Erythroblast (primary cell): Measurements from ENCODE around the gene MYO1C.
"Not testable (repeated sequence)": the region's sequence is repeated elsewhere in the genome, so short reads cannot be mapped to it uniquely, and the experiment has no call there.

Source experiments
- DNase-seq, 2 experiments: peaks; one replicate each; lab custom pipeline; 2025; lab: John Stamatoyannopoulos, UW
- GATA1 ChIP-seq: IDR thresholded peaks from 2 replicates; pipeline ENCODE4 v1.6.1; 2011; ENCODE audit warnings: low read depth, mild to moderate bottlenecking, control low read depth, low read length, moderate library complexity
- POLR2A ChIP-seq: IDR thresholded peaks from 2 replicates; pipeline ENCODE4 v1.6.1; 2011; ENCODE audit warnings: mild to moderate bottlenecking, low read length

Gene MYO1C

GRCh38 chr17:1518410-1518809 is 25.9 kb upstream of the MYO1C start:
- no peak for DNase-seq
- no peak for TF ChIP-seq POLR2A
- TF ChIP-seq GATA1: no peak

- TF ChIP-seq GATA1 (no peak), POLR2A (peak; percentile 69)
- peak; percentile 99 for DNase-seq
Measured at GRCh38 chr17:1516388-1517161, 24.1 kb upstream of the MYO1C start, which contains the start of gene INPP5K. Gene INPP5K, minus strand, starts transcription at chr17:1516612. Its CDS starts 113 bp downstream, at chr17:1516499.

- TF ChIP-seq POLR2A: no peak
- no peak for TF ChIP-seq GATA1
- DNase-seq: peak; percentile 77 to 82
Measured at GRCh38 chr17:1515640-1516387, 23.3 kb upstream of the MYO1C start.

GRCh38 chr17:1512351-1512750 is 19.9 kb upstream of the MYO1C start:
- no peak for TF ChIP-seq GATA1
- TF ChIP-seq POLR2A: no peak
- DNase-seq: no peak

GRCh38 chr17:1511756-1512321 is 19.4 kb upstream of the MYO1C start:
- no peak for DNase-seq
- TF ChIP-seq GATA1 (no peak), POLR2A (no peak)

- TF ChIP-seq POLR2A: no peak
- TF ChIP-seq GATA1: no peak
Measured at GRCh38 chr17:1511290-1511689, 18.8 kb upstream of the MYO1C start.

GRCh38 chr17:1509290-1509881 is 16.9 kb upstream of the MYO1C start:
- TF ChIP-seq POLR2A: no peak
- no peak for TF ChIP-seq GATA1
- no peak for DNase-seq

More at GRCh38 chr17:1511290-1511689, 18.8 kb upstream of the MYO1C start:
- DNase-seq: no peak

- DNase-seq: not testable (repeated sequence)
Measured at GRCh38 chr17:1508709-1509108, 16.2 kb upstream of the MYO1C start.

- no peak for DNase-seq
- TF ChIP-seq POLR2A: no peak
- TF ChIP-seq GATA1: no peak
Measured at GRCh38 chr17:1506649-1507267, 14.3 kb upstream of the MYO1C start.

GRCh38 chr17:1505586-1505985 is 13.1 kb upstream of the MYO1C start:
- no peak for DNase-seq
- TF ChIP-seq POLR2A: no peak
- no peak for TF ChIP-seq GATA1

- DNase-seq: no peak
- TF ChIP-seq POLR2A (no peak), GATA1 (no peak)
Measured at GRCh38 chr17:1504866-1505265, 12.4 kb upstream of the MYO1C start.

- no peak for TF ChIP-seq POLR2A
- no peak for TF ChIP-seq GATA1
Measured at GRCh38 chr17:1503699-1504098, 11.2 kb upstream of the MYO1C start.

GRCh38 chr17:1498869-1499268 is 6.4 kb upstream of the MYO1C start:
- DNase-seq: peak in 1 of 2 experiments; percentile 27
- TF ChIP-seq POLR2A: no peak
- TF ChIP-seq GATA1: no peak

More at GRCh38 chr17:1503699-1504098, 11.2 kb upstream of the MYO1C start:
- DNase-seq: no peak

- no peak for DNase-seq
- no peak for TF ChIP-seq POLR2A
- TF ChIP-seq GATA1: no peak
Measured at GRCh38 chr17:1498233-1498632, 5.7 kb upstream of the MYO1C start.
